HG03196 (cell line): ENCODE results near the gene RBM23.
A peak's percentile ranks its signal among the peaks of the same experiment; 100 is the strongest.
"Not testable (repeated sequence)": the region's sequence is repeated elsewhere in the genome, so short reads cannot be mapped to it uniquely, and the experiment has no call there.

Experiments used
- ATAC-seq: cut with Tn5 transposase; IDR thresholded peaks from one replicate; pipeline ENCODE4 v1.9.1; 2021; ENCODE audit not compliant: unreplicated experiment

The RBM23 gene

DNA sequence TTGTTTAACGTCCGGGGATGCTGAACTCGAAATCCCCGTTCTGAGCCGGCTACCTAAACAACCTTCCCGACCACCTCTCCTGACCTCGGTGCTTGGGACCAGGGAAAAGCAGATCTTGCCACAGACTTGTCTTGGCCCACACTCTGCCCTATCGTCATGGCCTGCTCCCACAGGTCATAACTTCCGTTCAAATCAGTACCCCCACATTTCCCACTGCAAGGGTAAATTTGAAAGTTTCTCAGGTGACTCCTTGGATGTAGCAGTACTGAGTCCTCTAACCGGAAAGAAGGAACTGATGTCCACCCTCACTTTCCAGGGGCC is 612 bp upstream of the RBM23 start:
- peak; percentile 9 for ATAC-seq

DNA sequence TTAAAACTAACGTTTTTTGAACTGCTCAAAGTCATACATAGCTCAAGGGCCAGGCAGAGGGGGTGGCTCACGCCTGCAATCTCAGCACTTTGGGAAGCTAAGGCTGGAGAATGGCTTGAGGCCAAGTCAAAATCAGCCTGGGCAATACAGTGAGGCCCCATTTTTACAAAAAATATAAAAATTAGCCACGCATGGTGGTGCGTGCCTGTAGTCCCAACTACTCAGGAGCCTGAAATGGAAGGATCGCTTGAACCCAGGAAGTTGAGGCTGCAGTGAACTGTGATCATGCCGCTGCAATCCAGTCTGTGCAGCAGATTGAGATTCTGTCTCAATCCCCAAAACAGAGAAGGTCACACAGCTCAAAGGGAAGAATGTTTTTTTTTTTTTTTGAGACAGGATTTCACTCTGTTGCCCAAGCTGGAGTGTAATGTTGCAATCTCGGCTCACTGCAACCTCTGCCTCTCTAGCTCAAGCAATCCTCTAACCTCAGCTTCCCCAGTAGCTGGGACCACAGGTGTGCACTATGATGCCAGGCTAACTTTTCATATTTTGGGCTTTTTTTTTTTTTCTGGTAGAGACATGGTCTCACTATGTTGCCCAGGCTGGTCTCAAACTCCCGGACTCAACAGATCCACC is 2.9 kb downstream of the RBM23 start:
- no peak for ATAC-seq

DNA sequence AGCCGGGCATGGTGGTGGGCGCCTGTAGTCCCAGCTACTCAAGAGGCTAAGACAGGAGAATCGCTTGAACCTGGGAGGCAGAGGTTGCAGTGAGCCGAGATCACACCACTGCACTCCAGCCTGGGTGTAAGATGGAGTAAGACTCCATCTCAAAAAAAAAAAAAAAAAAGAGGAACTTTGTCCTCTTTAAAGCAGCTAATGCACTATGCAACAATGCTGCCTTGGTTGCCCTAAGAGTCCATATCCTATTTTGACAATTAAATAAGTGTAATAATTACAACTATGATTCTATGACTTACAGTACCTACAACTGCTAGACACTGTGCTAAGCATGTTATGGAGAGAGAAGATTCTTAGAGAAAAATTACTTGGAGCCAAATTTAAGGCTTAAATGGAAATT is 4.1 kb downstream of the RBM23 start:
- ATAC-seq: not testable (repeated sequence)

DNA sequence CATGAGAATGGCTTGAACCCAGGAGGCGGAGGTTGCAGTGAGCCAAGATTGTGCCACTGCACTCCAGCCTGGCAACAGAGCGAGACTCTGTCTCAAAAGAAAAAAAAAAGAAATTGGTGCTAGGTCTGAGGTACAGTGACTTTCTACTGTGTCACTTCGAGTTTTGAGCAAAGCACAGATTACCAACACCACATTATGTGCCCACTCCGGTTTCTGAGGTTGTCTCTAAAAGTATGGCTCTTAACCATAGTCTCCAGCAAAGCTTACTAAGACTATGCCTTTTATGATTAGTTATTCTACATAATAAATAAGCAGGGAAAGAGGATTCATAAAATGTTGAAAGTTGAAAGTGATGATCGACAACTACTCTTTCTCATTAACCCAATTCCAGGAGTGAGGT is 8.0 kb downstream of the RBM23 start:
- no peak for ATAC-seq

- no peak for ATAC-seq
These were observed 10.3 kb downstream of the RBM23 start for GRCh38 chr14:22908601-22909000.

GRCh38 chr14:22907429-22907828 is 11.5 kb downstream of the RBM23 start:
- no peak for ATAC-seq

DNA sequence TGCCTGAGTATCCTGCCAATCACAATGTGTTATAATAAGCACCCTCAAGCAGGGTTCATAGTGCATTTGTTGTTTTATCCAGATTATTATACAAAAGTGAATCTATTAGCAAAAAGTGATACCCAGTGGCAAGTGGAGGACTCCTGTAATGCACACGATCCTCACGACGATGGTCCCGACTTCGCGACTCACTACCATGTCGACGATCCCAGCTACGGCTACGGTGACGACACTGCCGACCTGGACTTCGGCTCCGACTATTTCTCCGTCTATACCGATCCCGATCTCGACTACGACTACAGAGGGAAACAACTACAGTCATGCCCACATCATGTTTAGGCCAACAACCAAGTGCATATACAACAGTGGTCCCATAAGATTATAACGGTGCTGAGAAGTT is 12.9 kb downstream of the RBM23 start:
- ATAC-seq: no peak

DNA sequence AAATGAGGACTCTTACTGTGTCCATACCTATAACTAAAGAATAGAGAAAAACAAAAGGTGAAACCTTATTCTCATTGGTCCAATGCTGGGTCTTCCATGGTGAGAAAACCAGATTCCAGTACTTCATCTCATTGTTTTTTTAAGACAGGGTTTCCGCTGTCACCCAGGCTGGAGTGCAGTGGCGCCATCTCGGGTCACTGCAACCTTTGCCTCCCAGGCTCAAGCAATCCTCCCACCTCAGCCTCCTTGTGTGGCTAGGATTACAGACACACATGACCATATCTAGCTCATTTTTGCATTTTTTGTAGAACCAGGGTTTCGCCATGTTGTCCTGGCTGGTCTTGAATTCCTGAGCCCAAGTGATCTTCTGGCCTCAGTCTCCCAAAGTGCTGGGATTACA is 13.3 kb downstream of the RBM23 start:
- no peak for ATAC-seq

DNA sequence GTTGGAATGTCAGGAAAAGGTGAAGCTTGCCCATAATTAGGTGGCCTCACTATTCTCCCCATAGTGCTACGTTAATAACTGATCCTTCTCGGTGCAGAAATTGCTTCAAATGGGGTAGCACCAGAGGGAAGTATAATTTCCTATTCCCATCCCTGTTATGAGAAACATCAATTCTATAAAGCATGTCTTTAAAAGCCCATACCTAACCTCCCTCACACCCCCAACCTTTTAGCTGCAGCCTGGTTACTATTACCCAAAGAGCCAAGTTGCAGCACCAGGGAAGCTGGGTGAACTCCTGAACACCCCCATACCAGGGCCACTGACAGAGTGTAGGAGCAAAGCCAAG is 15.2 kb downstream of the RBM23 start:
- no peak for ATAC-seq

GRCh38 chr14:22901799-22902198 is 17.1 kb downstream of the RBM23 start:
- ATAC-seq: no peak

GRCh38 chr14:22900081-22900799 is 18.7 kb downstream of the RBM23 start:
- ATAC-seq: no peak

- no peak for ATAC-seq
These were observed 20.5 kb downstream of the RBM23 start for GRCh38 chr14:22898302-22899090.

DNA sequence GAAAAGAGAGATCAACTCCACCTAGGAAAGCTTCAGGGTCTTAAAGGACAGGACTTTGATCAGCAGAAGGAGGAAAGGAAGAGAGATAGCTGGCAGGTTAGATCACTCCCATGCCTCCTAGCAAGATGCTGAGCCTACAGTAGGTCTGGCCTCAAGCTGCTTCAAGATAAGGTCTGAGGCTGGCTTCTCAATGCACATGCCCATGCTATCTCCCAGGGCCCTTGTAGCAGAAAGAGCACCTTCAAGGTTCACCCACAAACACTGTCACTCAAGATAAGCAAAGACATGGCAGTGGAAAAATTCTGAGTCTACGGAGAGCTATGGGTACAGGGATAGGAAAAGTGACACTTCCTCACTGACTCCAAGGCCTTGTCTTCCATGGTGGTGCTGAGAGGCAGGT is 21.6 kb downstream of the RBM23 start:
- ATAC-seq: no peak

DNA sequence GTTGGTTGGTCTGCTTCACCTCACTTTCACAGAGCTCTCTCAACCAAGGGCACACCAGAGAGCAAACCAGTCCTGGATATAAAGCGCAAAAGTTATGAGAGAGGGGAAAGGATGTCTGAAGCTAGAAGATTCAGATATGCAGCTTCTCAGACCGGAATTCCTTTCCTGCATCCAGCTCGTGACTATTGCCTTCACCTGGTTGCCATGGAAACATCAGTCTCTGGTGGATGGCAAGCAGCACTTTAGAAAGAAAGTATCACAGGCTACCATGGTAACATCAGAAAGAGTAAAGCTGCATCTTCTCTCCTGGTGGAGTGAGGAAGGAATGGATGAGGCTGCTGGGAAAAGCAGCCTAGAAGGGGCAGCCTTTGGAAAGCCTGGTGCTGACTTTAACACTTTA is 22.2 kb downstream of the RBM23 start:
- ATAC-seq: no peak

DNA sequence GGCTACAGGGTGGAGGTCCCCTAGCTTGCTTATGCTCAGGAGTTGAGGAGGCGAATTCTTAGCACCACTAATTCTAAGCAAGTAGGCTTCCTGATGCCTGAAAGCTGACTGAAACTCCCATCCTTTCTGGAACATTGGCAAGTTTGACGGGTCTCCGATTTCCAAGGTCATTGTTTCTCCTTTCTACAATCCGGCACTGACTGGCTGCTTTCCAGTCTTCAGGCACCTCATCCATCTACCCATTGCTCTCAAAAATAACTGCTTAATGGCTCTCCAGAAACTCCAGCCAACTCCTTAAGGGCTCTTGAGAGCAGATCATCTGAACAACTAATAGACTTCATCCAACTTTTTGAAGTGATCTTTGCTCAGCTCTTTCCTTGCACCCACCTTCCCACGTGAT is 22.6 kb downstream of the RBM23 start:
- ATAC-seq: no peak

GRCh38 chr14:22895402-22895801 is 23.5 kb downstream of the RBM23 start:
- no peak for ATAC-seq

DNA sequence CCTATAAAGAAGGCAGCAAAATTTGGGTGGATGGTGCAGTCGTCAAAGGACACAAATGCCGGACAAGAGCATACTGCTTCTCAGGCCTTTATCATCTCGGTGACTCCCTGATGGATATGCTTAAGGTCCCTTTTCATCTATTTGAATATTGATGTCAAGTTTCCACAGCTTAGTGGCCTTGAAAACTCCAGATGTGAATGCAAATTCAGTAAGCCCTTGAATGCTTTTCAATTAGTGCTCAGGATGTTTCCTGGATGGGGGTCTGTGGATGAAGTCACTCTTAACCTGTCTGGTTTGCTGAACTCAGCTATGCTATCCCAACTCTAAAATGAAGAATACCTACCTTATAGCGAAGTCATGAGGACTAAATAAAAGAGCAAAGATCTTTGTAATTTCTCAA is 25.2 kb downstream of the RBM23 start:
- no peak for ATAC-seq

DNA sequence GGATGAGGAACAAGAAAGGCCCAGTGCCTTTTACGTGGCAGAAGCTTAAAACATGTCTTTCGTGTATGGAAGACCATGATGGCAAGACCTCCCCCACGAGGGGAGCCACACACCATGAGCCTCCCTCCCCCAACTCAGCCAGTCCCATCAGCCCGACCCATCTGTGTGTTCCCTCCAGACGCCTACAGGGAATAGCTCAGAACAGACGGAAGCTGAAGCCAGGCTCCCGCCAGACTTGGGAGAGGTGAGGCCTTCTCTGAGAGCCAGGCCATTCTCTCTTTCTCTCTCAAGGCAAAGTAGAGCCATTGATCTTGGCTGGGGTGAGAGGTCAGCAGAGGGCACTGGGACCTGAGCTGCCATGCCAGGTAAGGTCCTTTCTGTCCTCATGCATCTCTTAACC is 26.5 kb downstream of the RBM23 start:
- ATAC-seq: no peak

DNA sequence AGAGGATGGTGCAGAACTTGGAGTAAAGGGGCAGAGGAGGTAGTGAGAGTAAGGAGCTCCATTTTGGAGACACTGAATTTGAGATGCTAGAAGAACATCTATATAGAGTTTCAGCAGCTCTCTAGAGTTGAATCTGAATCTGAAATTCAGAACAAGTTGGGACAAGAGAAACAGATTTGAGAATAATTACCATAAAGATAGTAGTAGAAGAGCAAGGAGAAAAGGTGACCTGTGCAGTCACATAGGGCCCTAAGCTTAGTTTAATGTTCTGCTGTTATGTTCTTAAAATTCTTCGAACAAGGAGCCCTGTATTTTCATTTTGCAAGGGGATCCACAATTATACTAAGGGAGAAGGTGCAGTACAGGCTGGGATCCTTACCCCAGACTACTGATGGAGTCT is 28.5 kb downstream of the RBM23 start:
- no peak for ATAC-seq

- ATAC-seq: no peak
These were observed 30.3 kb downstream of the RBM23 start for GRCh38 chr14:22888662-22889061.

- peak; percentile 44 for ATAC-seq
These were observed 31.0 kb downstream of the RBM23 start for GRCh38 chr14:22887990-22888378.

GRCh38 chr14:22887260-22887989 is 31.5 kb downstream of the RBM23 start:
- peak; percentile 36 for ATAC-seq
